HCT116 (cell line): Measurements from ENCODE around the gene LY9. TPM values are rescaled to one million over a fixed set of nuclear protein-coding genes. Genes with fewer than 3 reads are reported as not detected.

Experiments used
- ATAC-seq: fragments of 200-7000 bp; cut with Tn5 transposase; 2 replicates; pipeline ENCODE4 v1.9.1; 2020; ENCODE audit warnings: mild to moderate bottlenecking, moderate library complexity
- BruUV-seq: library from RNA; stranded (reverse); fragments of 400-500 nt; replicated peaks from 2 replicates; lab custom pipeline; 2021; lab: Mats Ljungman, UMichigan
- CTCF ChIA-PET: fragments of 300-600 bp; sonication (Branson Sonifier 250); formaldehyde crosslinking; loops from one replicate; lab custom pipeline; 2021; ENCODE audit warnings: antibody characterized with exemption; lab: Charles Lee
- POLR2A ChIA-PET: fragments of 300-600, 350-600 bp; sonication (Branson Sonifier 250); formaldehyde crosslinking; loops from one replicate; lab custom pipeline; 2021; ENCODE audit warnings: antibody characterized with exemption; lab: Charles Lee
- RAD21 ChIA-PET, 2 experiments: fragments of 300-600 bp; sonication (Branson Sonifier 250); formaldehyde crosslinking; loops; one replicate each; lab custom pipeline; 2023; ENCODE audit warnings: low total read pairs in 2 of 2; ENCODE audit not compliant: uncharacterized antibody in 2 of 2, unreplicated experiment in 2 of 2, low non-redundant PET in 1 of 2; lab: Charles Lee
- DNase-seq: peaks from one replicate; pipeline ENCODE4 v3.0.0-alpha.2; 2010; ENCODE audit warnings: low read depth, low spot score
- H2AFZ ChIP-seq: fragments of 200-600 bp; shearing (Covaris generic), sonication (generic); 2 replicates; pipeline ENCODE4 v1.6.1; 2017; ENCODE audit warnings: low read depth, mixed run types, mixed read lengths, antibody characterized with exemption, low read length; ENCODE audit not compliant: poor library complexity, severe bottlenecking
- H3K27ac ChIP-seq: 2 replicates; pipeline ENCODE4 v1.5.1; 2012; ENCODE audit warnings: low read depth, low read length
- H3K27me3 ChIP-seq: fragments of 200-600 bp; sonication (generic); 2 replicates; pipeline ENCODE4 v1.6.1; 2016; ENCODE audit warnings: mixed run types, low read length, mixed read lengths; ENCODE audit not compliant: insufficient read depth
- H3K36me3 ChIP-seq, 2 experiments: fragments of 200-500 bp in 1 of 2; fragments of 200-600 bp in 1 of 2; sonication (Bioruptor generic) in 1 of 2; sonication (generic) in 1 of 2; 2 replicates each; pipeline versions ENCODE4 v1.5.1 to v1.6.1; 2014 to 2016; ENCODE audit warnings: low read length in 2 of 2, inconsistent platforms in 1 of 2, mixed read lengths in 1 of 2, mixed run types in 1 of 2; ENCODE audit not compliant: insufficient read depth in 2 of 2, control insufficient read depth in 1 of 2
- H3K4me1 ChIP-seq, 2 experiments: fragments of 200-600 bp in 1 of 2; sonication (generic) in 1 of 2; 2 replicates each; pipeline versions ENCODE4 v1.5.1 to v1.6.1; 2012 to 2017; ENCODE audit warnings: low read length in 2 of 2, inconsistent platforms in 1 of 2, mild to moderate bottlenecking in 1 of 2, mixed read lengths in 1 of 2, mixed run types in 1 of 2, moderate library complexity in 1 of 2; ENCODE audit not compliant: insufficient read depth in 2 of 2, control insufficient read depth in 1 of 2
- H3K4me2 ChIP-seq: fragments of 200-600 bp; sonication (generic); 2 replicates; pipeline ENCODE4 v1.6.1; 2017; ENCODE audit warnings: mixed run types, low read length, mixed read lengths
- H3K4me3 ChIP-seq, 2 experiments: fragments of 200-600 bp in 1 of 2; sonication (generic) in 1 of 2; replicated peaks in 1 of 2; 2 replicates each; pipeline ENCODE4 v1.5.1; 2011 to 2016; ENCODE audit warnings: low read length in 2 of 2, control low read depth in 1 of 2, low read depth in 1 of 2, mild to moderate bottlenecking in 1 of 2, mixed read lengths in 1 of 2, mixed run types in 1 of 2
- H3K79me2 ChIP-seq: fragments of 200-600 bp; sonication (generic); 2 replicates; pipeline ENCODE4 v1.6.1; 2017; ENCODE audit warnings: mild to moderate bottlenecking, mixed run types, low read length, moderate library complexity, mixed read lengths; ENCODE audit not compliant: insufficient read depth
- H3K9ac ChIP-seq: fragments of 200-600 bp; sonication (generic); 2 replicates; pipeline ENCODE4 v1.6.1; 2016; ENCODE audit warnings: low read length, mixed read lengths
- H3K9me2 ChIP-seq: fragments of 200-600 bp; sonication (generic), shearing (Covaris generic); 2 replicates; pipeline ENCODE4 v1.6.1; 2017; ENCODE audit warnings: mixed run types, mild to moderate bottlenecking, moderate library complexity; ENCODE audit not compliant: insufficient read depth
- H3K9me3 ChIP-seq, 2 experiments: fragments of 200-500 bp in 1 of 2; fragments of 200-600 bp in 1 of 2; sonication (Bioruptor generic) in 1 of 2; sonication (generic) in 1 of 2; 2 replicates each; pipeline ENCODE4 v1.6.1; 2014 to 2017; ENCODE audit warnings: low read length in 2 of 2, mixed read lengths in 2 of 2, inconsistent platforms in 1 of 2, low read depth in 1 of 2, mild to moderate bottlenecking in 1 of 2, mixed run types in 1 of 2, moderate library complexity in 1 of 2; ENCODE audit not compliant: control insufficient read depth in 1 of 2, insufficient read depth in 1 of 2
- H4K20me1 ChIP-seq: fragments of 200-600 bp; sonication (generic), shearing (Covaris generic); 2 replicates; pipeline ENCODE4 v1.6.1; 2017; ENCODE audit warnings: mixed run types, mild to moderate bottlenecking, moderate library complexity; ENCODE audit not compliant: insufficient read depth
- CTCF ChIP-seq, 3 experiments: fragments of 200-600 bp in 1 of 3; sonication (generic) in 1 of 3; IDR thresholded peaks in 2 of 3; conservative IDR thresholded peaks in 1 of 3; 2 replicates each; pipeline ENCODE4 v1.5.1; 2012 to 2017; ENCODE audit warnings: low read depth in 2 of 3, low read length in 2 of 3, antibody characterized with exemption in 1 of 3, borderline replicate concordance in 1 of 3, control low read depth in 1 of 3, mild to moderate bottlenecking in 1 of 3, mixed read lengths in 1 of 3, mixed run types in 1 of 3, moderate library complexity in 1 of 3; ENCODE audit not compliant: insufficient read depth in 1 of 3
- EZH2 ChIP-seq: fragments of 200-600 bp; sonication (generic); IDR thresholded peaks from 2 replicates; pipeline ENCODE4 v1.6.1; 2017; ENCODE audit warnings: antibody characterized with exemption, mixed run types
- EZH2phosphoT487 ChIP-seq: fragments of 200-600 bp; IDR thresholded peaks from 2 replicates; pipeline ENCODE4 v1.6.1; 2018; ENCODE audit warnings: antibody characterized with exemption, borderline replicate concordance
- MAX ChIP-seq: IDR thresholded peaks from 2 replicates; pipeline ENCODE4 v1.6.1; 2012
- POLR2AphosphoS5 ChIP-seq: IDR thresholded peaks from 2 replicates; pipeline ENCODE4 v1.6.1; 2011; ENCODE audit warnings: mild to moderate bottlenecking, low read depth, low read length, moderate library complexity
- RAD21 ChIP-seq: IDR thresholded peaks from 2 replicates; pipeline ENCODE4 v1.6.1; 2012; ENCODE audit warnings: low read depth, mild to moderate bottlenecking
- REST ChIP-seq: IDR thresholded peaks from 2 replicates; pipeline ENCODE4 v1.6.1; 2012; ENCODE audit warnings: low read depth
- TCF7L2 ChIP-seq: IDR thresholded peaks from 2 replicates; pipeline ENCODE4 v1.7.0; 2011; ENCODE audit warnings: borderline replicate concordance, inconsistent platforms; ENCODE audit not compliant: insufficient read depth, insufficient read length; ENCODE audit errors: extremely low read depth
- ZBTB33 ChIP-seq: IDR thresholded peaks from 2 replicates; pipeline ENCODE4 v1.6.1; 2011; ENCODE audit warnings: mild to moderate bottlenecking, low read length, moderate library complexity; ENCODE audit not compliant: insufficient replicate concordance; ENCODE audit errors: extremely low read depth
- intact Hi-C: fragments of 100-400 bp; cut with micrococcal nuclease; formaldehyde crosslinking; loops from 2 replicates; pipeline ENCODE4 v1.10.0; 2022
- total RNA-seq: library from RNA; stranded (reverse); gene quantifications from one replicate; pipeline ENCODE4 v1.2.1, GENCODE V29; 2021; ENCODE audit not compliant: unreplicated experiment

The LY9 gene
- total RNA-seq, 1 experiment from 2014 or later = 0.22 TPM

GRCh38 chr1:160850541-160850940, 54.6 kb downstream of the LY9 start:
- no peak overlapping the region for H2AFZ ChIP-seq
- no peaks in the 10 kb centered on the region for H3K4me1 ChIP-seq
- H3K9me2 ChIP-seq = no peaks in the 10 kb centered on the region
- intact Hi-C loops = no loop called here
- H3K4me3 ChIP-seq = no peak overlapping the region
- no peaks in the 10 kb centered on the region for H3K27me3 ChIP-seq
- BruUV-seq = no TSS peak
- no peak overlapping the region for H3K27ac ChIP-seq
- TF ChIP-seq EZH2phosphoT487 (no peak), ZBTB33 (no peak), EZH2 (no peak), TCF7L2 (no peak), POLR2AphosphoS5 (no peak), MAX (no peak)
- no peaks in the 10 kb centered on the region for H3K9me3 ChIP-seq
- RAD21 ChIA-PET = no interaction called here
- H3K4me2 ChIP-seq = no peak overlapping the region
- CTCF ChIA-PET = no interaction called here
- no peak for ATAC-seq
- no peaks in the 10 kb centered on the region for H3K79me2 ChIP-seq
- no peak for DNase-seq
- H3K9ac ChIP-seq = no peak overlapping the region
- POLR2A ChIA-PET = no interaction called here
- H4K20me1 ChIP-seq = no peaks in the 10 kb centered on the region
- no peaks in the 10 kb centered on the region for H3K36me3 ChIP-seq

- no peak overlapping the region for H2AFZ ChIP-seq
- no peak overlapping the region for H3K4me2 ChIP-seq
- BruUV-seq = no TSS peak
- intact Hi-C loops = no loop called here
- no peaks in the 10 kb centered on the region for H3K36me3 ChIP-seq
- ATAC-seq = no peak
- ChIA-PET RAD21 (no interaction called here), POLR2A (no interaction called here), CTCF (no interaction called here)
- H3K9me2 ChIP-seq = no peaks in the 10 kb centered on the region
- H3K4me1 ChIP-seq = no peaks in the 10 kb centered on the region
- DNase-seq = no peak
- H3K4me3 ChIP-seq = no peak overlapping the region
- H3K79me2 ChIP-seq = no peaks in the 10 kb centered on the region
- no peaks in the 10 kb centered on the region for H3K9me3 ChIP-seq
- H3K9ac ChIP-seq = no peak overlapping the region
- no peaks in the 10 kb centered on the region for H4K20me1 ChIP-seq
- H3K27ac ChIP-seq = no peak overlapping the region
- H3K27me3 ChIP-seq = no peaks in the 10 kb centered on the region
- TF ChIP-seq RAD21 (no peak), CTCF (IDR thresholded peaks at IDR 0.05 in 2 of 3, conservative IDR thresholded peaks at IDR 0.05 in 1 of 3; ENCODE audit: borderline replicate concordance in 1 of 3, insufficient read depth in 1 of 3, low read depth in 2 of 3, low read length in 2 of 3) (no peak), MAX (no peak), REST (no peak)
Measured at GRCh38 chr1:160850993-160851392, 55.0 kb downstream of the LY9 start.
